Heart left ventricle (tissue), 13 donors: ENCODE measurements around the gene NR1I3.

ENCODE experiments used
- POLR2A ChIP-seq, 2 donors: fragments of 450-650 bp; IDR thresholded peaks; one replicate each; pipeline ENCODE4 v1.6.1; 2017; ENCODE audit warnings: antibody characterized with exemption in 2 of 2, mild to moderate bottlenecking in 2 of 2, moderate library complexity in 2 of 2
- TF ChIP-seq, protein P1 (sequence below), 12 donors: fragments of 200-600 bp; sonication (generic) in 4 of 12; IDR thresholded peaks; one replicate each; pipeline versions ENCODE4 v1.5.0 to v1.8.0; 2018 to 2022; ENCODE audit warnings: antibody characterized with exemption in 12 of 12, mild to moderate bottlenecking in 5 of 12
- donor health status: ischemic (EF 13 %, LVEDD 7.1; RV severe dilation, severe dysfunction).
- donor health status: DM: no; HTN: yes; CAD: no.
- donor health status: DM: no; HTN: no; CAD: no.
- donor health status: ischemic (EF 25% LVEDD 6.9; RV normal size, moderate dysfunction).
- donor health status: ischemic (EF 25% LVEDD 5.7; RV mildly dilated, moderate dysfunction).
- donor health status: ischemic (EF 35%, LVEDD 5.7; RV mildly dilated, moderate dysfunction).
- donor health status: nonischemic (EF 11% LVEDD 7.7; RV severe dilation, severe dysfunction).
- donor health status: DM: yes; HTN: yes; CAD: no.
- donor health status: PGD.
- donor health status: ischemic (EF 29% LVEDD 5.4; RV normal size, mild dysfunction).
- donor health status: nonischemic (EF 23%, LVEDD 6.1; RV moderate dilation, normal function).

DNA sequence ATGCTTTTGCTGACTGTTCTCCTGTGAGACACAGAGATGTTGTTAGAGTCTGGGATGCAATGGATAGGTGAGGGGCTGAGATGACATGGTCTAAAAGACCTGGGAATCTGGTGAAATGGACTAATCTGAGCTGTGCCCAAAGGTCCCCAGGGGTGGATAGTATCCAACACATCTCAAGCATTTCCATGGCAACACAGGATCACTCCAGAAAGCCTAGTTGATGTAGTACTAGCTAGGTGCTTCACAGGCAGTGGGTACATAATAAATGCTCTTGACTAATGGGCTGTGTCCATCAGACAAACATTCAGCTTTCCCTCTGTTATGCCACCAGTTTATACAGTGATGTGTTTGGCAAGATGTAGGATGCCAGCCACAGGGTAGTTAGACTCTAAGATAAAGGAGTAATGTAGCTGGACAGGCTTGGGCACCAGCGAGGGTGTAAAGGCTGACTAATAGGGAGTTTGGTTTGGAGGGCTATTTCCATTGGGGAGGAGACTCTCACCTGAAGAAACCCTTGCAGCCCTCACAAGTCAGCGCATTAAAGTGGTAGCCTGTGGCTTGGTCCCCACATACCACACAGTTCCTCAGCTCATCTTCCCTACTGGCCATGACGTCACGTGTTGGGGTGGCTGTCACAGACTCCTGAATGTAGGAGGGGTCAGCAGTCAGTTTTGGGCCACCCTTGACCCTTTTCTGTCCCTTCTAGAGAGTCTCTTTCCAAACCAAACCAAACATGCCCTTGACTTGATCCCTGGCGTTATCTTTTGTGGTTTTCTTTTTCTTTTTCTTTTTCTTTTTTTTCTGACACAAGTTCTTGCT is 1.8 kb downstream of the NR1I3 start:
- TF ChIP-seq, protein P1, sequence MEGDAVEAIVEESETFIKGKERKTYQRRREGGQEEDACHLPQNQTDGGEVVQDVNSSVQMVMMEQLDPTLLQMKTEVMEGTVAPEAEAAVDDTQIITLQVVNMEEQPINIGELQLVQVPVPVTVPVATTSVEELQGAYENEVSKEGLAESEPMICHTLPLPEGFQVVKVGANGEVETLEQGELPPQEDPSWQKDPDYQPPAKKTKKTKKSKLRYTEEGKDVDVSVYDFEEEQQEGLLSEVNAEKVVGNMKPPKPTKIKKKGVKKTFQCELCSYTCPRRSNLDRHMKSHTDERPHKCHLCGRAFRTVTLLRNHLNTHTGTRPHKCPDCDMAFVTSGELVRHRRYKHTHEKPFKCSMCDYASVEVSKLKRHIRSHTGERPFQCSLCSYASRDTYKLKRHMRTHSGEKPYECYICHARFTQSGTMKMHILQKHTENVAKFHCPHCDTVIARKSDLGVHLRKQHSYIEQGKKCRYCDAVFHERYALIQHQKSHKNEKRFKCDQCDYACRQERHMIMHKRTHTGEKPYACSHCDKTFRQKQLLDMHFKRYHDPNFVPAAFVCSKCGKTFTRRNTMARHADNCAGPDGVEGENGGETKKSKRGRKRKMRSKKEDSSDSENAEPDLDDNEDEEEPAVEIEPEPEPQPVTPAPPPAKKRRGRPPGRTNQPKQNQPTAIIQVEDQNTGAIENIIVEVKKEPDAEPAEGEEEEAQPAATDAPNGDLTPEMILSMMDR (IDR thresholded peaks at IDR 0.05), result no peak
- TF ChIP-seq POLR2A (IDR thresholded peaks at IDR 0.05), result no peak
